Liver (tissue), 9 donors: ENCODE data around the gene GMDS. TPM values are rescaled to one million over a fixed set of nuclear protein-coding genes. Genes with fewer than 3 reads are reported as not detected.

Experiments
- DNase-seq: peaks from one replicate; pipeline ENCODE4 v3.0.0-alpha.2; 2017; ENCODE audit warnings: low spot score
- H3K27ac ChIP-seq, 2 donors: one replicate each; pipeline ENCODE4 v1.7.0; 2013; ENCODE audit warnings: inconsistent platforms in 2 of 2, low read length in 2 of 2, control low read depth in 1 of 2, low read depth in 1 of 2, mild to moderate bottlenecking in 1 of 2
- H3K27me3 ChIP-seq, 4 donors: one replicate each; pipeline versions ENCODE4 v1.6.1 to v1.7.0; 2013; ENCODE audit warnings: low read length in 3 of 4, inconsistent platforms in 1 of 4, mild to moderate bottlenecking in 1 of 4, moderate library complexity in 1 of 4; ENCODE audit not compliant: control insufficient read depth in 4 of 4, insufficient read depth in 4 of 4
- H3K36me3 ChIP-seq, 4 donors: one replicate each; pipeline versions ENCODE4 v1.6.1 to v1.7.0; 2013; ENCODE audit warnings: low read length in 3 of 4, mild to moderate bottlenecking in 3 of 4, low read depth in 1 of 4, moderate library complexity in 1 of 4; ENCODE audit not compliant: control insufficient read depth in 4 of 4, insufficient read depth in 3 of 4
- H3K4me1 ChIP-seq, 4 donors: one replicate each; pipeline versions ENCODE4 v1.6.1 to v1.7.0; 2013; ENCODE audit warnings: low read length in 3 of 4, mild to moderate bottlenecking in 3 of 4, moderate library complexity in 1 of 4; ENCODE audit not compliant: control insufficient read depth in 4 of 4, insufficient read depth in 4 of 4
- H3K4me3 ChIP-seq, 3 donors: one replicate each; pipeline versions ENCODE4 v1.6.1 to v1.7.0; 2013; ENCODE audit warnings: low read length in 3 of 3, control low read depth in 1 of 3, low read depth in 1 of 3, mild to moderate bottlenecking in 1 of 3
- H3K9ac ChIP-seq, 2 donors: one replicate each; pipeline ENCODE4 v1.7.0; 2013; ENCODE audit warnings: low read length in 2 of 2, mild to moderate bottlenecking in 2 of 2, moderate library complexity in 2 of 2, control low read depth in 1 of 2, low read depth in 1 of 2
- H3K9me3 ChIP-seq, 4 donors: one replicate each; pipeline versions ENCODE4 v1.6.1 to v1.7.0; 2013; ENCODE audit warnings: low read length in 3 of 4; ENCODE audit not compliant: control insufficient read depth in 4 of 4
- CTCF ChIP-seq: fragments of 150-350 bp; IDR thresholded peaks from 2 replicates; pipeline ENCODE4 v1.5.1; 2017; ENCODE audit warnings: improper control_type of control experiment, low read depth, low read length; ENCODE audit not compliant: missing input control
- FOXA1 ChIP-seq: IDR thresholded peaks from 2 replicates; pipeline ENCODE4 v1.6.1; 2016; ENCODE audit warnings: antibody characterized with exemption
- FOXA2 ChIP-seq: IDR thresholded peaks from 2 replicates; pipeline ENCODE4 v1.6.1; 2016; ENCODE audit warnings: antibody characterized with exemption
- GABPA ChIP-seq, 2 donors: IDR thresholded peaks in 1 of 2; conservative IDR thresholded peaks in 1 of 2; 2 replicates each; pipeline ENCODE4 v1.6.1; 2016; ENCODE audit warnings: antibody characterized with exemption in 2 of 2, mild to moderate bottlenecking in 1 of 2, moderate library complexity in 1 of 2
- HNF4A ChIP-seq, 2 donors: conservative IDR thresholded peaks; 2 replicates each; pipeline ENCODE4 v1.6.1; 2016; ENCODE audit warnings: antibody characterized with exemption in 2 of 2, mild to moderate bottlenecking in 2 of 2
- JUND ChIP-seq, 2 donors: IDR thresholded peaks; 2 replicates each; pipeline ENCODE4 v1.6.1; 2016; ENCODE audit warnings: antibody characterized with exemption in 2 of 2
- NR2F2 ChIP-seq: IDR thresholded peaks from 2 replicates; pipeline ENCODE4 v1.6.1; 2016; ENCODE audit warnings: antibody characterized with exemption
- REST ChIP-seq: IDR thresholded peaks from 2 replicates; pipeline ENCODE4 v1.6.1; 2016; ENCODE audit warnings: antibody characterized with exemption, mild to moderate bottlenecking
- RXRA ChIP-seq, 2 donors: IDR thresholded peaks; 2 replicates each; pipeline ENCODE4 v1.6.1; 2017 to 2018; ENCODE audit warnings: antibody characterized with exemption in 2 of 2, mild to moderate bottlenecking in 1 of 2
- WGBS: extraction: QIAGEN DNeasy Blood & Tissue Kit; methylation state at CpG from one replicate; pipeline ENCODE4 v1.1.7; 2013; 5-methylcytosine and 5-hydroxymethylcytosine counted together
- polyA plus RNA-seq, 2 donors: library from polyadenylated mRNA; stranded (reverse) in 1 of 2; unstranded in 1 of 2; fragments of 200-250 nt in 1 of 2; fragments of >200 nt in 1 of 2; fragmentation: Nextera tagmentation in 1 of 2; extraction: Ambion mirVana in 1 of 2; gene quantifications; one replicate each; pipeline versions ENCODE4 v1.2.1 to v1.2.3, GENCODE V29; 2013 to 2015
- total RNA-seq, 2 donors: library from RNA; depleted of rRNA; stranded (reverse); fragments of >200 nt; gene quantifications; one replicate each; pipeline ENCODE4 v1.2.3, GENCODE V29; 2014
- donor health status: healthy.
- donor health status: healthy.
- donor health status: healthy.
- donor health status: healthy.
- donor health status: healthy.

GMDS gene
- total and polyA plus RNA-seq, 4 donors: 3.5 to 15.6 (median 13.0) TPM

- Histone ChIP-seq H3K36me3 (no peaks in the 10 kb centered on the region), H3K27ac (no peak overlapping the region), H3K4me1 (no peaks in the 10 kb centered on the region), H3K9ac (no peak overlapping the region), H3K4me3 (no peak overlapping the region), H3K9me3 (no peaks in the 10 kb centered on the region), H3K27me3 (no peaks in the 10 kb centered on the region)
- TF ChIP-seq NR2F2: no peak
- WGBS: 81% methylated on average over 2 of the region's 2 CpGs
- no peak for DNase-seq
Observed at GRCh38 chr6:1773700-1774099, 471.7 kb downstream of the GMDS start.

DNA sequence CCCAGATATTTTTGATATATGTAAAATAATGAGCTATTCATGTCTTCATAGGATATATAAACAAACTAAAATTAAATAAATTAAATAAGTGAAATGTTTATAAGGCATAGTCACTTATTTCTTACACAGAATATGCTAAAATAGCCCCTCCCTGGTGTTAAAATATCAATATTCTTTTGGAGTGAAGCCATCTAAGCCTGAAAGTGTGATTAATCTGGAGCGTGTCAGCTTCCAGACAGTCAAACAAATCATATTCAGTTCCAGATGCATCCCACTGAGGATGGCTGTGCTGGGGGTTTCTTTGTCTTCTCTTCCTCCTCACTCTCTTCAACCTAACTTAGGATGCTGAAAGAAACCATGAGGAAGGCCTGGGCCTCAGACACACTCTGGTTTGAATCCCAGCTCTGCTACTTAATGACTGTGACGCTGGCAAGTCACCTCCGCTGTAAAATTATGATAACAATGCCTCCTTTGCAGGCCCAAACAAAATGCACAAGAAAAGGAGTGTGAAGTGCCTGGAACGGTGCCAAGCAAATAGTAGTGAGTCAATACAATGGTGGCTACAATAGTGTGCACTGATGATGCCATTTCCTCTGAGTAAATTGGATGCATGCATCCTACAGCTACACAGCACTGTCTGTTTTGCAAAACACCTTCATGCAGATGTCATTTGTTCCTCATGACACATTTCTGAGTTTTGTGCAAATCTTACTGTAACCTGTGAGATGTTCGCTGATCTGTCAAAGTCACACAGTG, 474.3 kb downstream of the GMDS start:
- WGBS: 76% methylated on average over 5 of the region's 5 CpGs
- Histone ChIP-seq H3K36me3 (no peaks in the 10 kb centered on the region), H3K9me3 (no peaks in the 10 kb centered on the region), H3K4me1 (no peaks in the 10 kb centered on the region), H3K4me3 (no peak overlapping the region), H3K27ac (no peak overlapping the region), H3K9ac (no peak overlapping the region), H3K27me3 (no peaks in the 10 kb centered on the region)
- TF ChIP-seq REST: no peak
- no peak for DNase-seq

- H3K4me3 ChIP-seq: no peak overlapping the region
- DNase-seq: no peak
- no peak overlapping the region for H3K27ac ChIP-seq
- 88% methylated on average over 7 of the region's 7 CpGs for WGBS
- TF ChIP-seq HNF4A (conservative IDR thresholded peaks at IDR 0.05) (no peak), NR2F2 (no peak), FOXA2 (no peak), RXRA (IDR thresholded peaks at IDR 0.05) (no peak), GABPA (IDR thresholded peaks at IDR 0.05 in 1 of 2, conservative IDR thresholded peaks at IDR 0.05 in 1 of 2) (no peak), CTCF (no peak), FOXA1 (no peak), JUND (IDR thresholded peaks at IDR 0.05) (no peak)
- H3K36me3 ChIP-seq: no peaks in the 10 kb centered on the region
- no peaks in the 10 kb centered on the region for H3K27me3 ChIP-seq
- H3K4me1 ChIP-seq: no peaks in the 10 kb centered on the region
- H3K9ac ChIP-seq: no peak overlapping the region
- H3K9me3 ChIP-seq: no peaks in the 10 kb centered on the region
Observed at GRCh38 chr6:1770435-1770843, 475.0 kb downstream of the GMDS start.
